HEK293T (cell line): ENCODE results near the gene JPH4.

Experiments
- ARNT ChIP-seq: fragments of 450-650 bp; IDR thresholded peaks from 2 replicates; pipeline ENCODE4 v1.6.1; 2017; ENCODE audit warnings: mild to moderate bottlenecking
- BHLHE40 ChIP-seq: fragments of 450-650 bp; IDR thresholded peaks from 2 replicates; pipeline ENCODE4 v1.6.1; 2016; ENCODE audit warnings: mild to moderate bottlenecking, moderate library complexity, borderline replicate concordance
- CTBP1 ChIP-seq: fragments of 450-650 bp; IDR thresholded peaks from 2 replicates; pipeline ENCODE4 v1.6.1; 2016; ENCODE audit warnings: borderline replicate concordance
- ELF4 ChIP-seq: fragments of 450-650 bp; IDR thresholded peaks from 2 replicates; pipeline ENCODE4 v1.6.1; 2017; ENCODE audit warnings: antibody characterized with exemption
- FOXK2 ChIP-seq: fragments of 450-650 bp; IDR thresholded peaks from 2 replicates; pipeline ENCODE4 v1.6.1; 2016; ENCODE audit warnings: mild to moderate bottlenecking
- FOXM1 ChIP-seq: fragments of 450-650 bp; IDR thresholded peaks from 2 replicates; pipeline ENCODE4 v1.6.1; 2017; ENCODE audit warnings: mild to moderate bottlenecking, borderline replicate concordance
- L3MBTL2 ChIP-seq: fragments of 450-650 bp; conservative IDR thresholded peaks from 2 replicates; pipeline ENCODE4 v1.6.1; 2016; ENCODE audit warnings: mild to moderate bottlenecking
- SP1 ChIP-seq: fragments of 450-650 bp; IDR thresholded peaks from 2 replicates; pipeline ENCODE4 v1.6.1; 2017
- SUZ12 ChIP-seq: fragments of 450-650 bp; IDR thresholded peaks from 2 replicates; pipeline ENCODE4 v1.6.1; 2016; ENCODE audit warnings: mild to moderate bottlenecking
- TARDBP ChIP-seq: fragments of 450-650 bp; IDR thresholded peaks from 2 replicates; pipeline ENCODE4 v1.6.1; 2016
- ZNF384 ChIP-seq: fragments of 450-650 bp; IDR thresholded peaks from 2 replicates; pipeline ENCODE4 v1.6.1; 2016

DNA sequence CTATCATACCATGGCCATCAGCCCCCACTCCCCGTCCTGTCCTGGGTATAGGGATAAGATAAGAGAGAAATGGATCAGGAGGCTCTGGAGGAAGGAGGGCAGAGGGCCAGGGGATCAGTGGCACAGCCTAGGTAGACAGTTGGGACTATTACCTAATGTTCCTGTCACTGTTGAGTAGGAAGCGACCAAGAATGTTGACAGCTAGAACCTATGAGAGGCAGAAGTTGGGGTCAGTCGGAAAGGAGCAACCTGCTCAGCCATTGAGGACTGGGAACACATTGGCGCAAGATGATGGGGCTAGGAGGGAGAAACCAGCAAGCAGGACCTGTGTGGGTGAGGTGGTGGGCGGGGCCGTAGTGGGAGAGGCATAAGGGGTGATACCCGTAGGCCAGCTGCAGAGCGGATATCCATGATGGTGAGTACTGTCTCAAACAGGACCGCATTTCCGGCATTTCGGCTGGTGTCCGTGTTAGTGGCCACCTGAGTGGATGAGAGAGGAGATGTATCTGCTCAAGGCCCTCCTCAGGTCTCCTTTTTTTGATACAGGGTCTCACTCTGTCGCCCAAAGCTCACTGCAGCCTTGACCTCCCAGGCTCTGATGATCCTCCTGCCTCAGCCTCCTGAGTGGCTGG, 14.3 kb downstream of the JPH4 start:
- TF ChIP-seq BHLHE40 (no peak), SUZ12 (no peak), TARDBP (no peak), FOXM1 (no peak), ZNF384 (no peak), FOXK2 (no peak), ARNT (no peak), L3MBTL2 (no peak), SP1 (no peak), CTBP1 (no peak), ELF4 (no peak)
